ENCODE measurements around the gene CORO2A. TPM values are rescaled to one million over a fixed set of nuclear protein-coding genes. Genes with fewer than 3 reads are reported as not detected.
A peak's percentile ranks its signal among the peaks of the same experiment; 100 is the strongest.
"Not testable (repeated sequence)": the region's sequence is repeated elsewhere in the genome, so short reads cannot be mapped to it uniquely, and the experiment has no call there.

Gene CORO2A
- total RNA-seq, 1 experiment from 2014 or later, result 24.3 TPM

DNA sequence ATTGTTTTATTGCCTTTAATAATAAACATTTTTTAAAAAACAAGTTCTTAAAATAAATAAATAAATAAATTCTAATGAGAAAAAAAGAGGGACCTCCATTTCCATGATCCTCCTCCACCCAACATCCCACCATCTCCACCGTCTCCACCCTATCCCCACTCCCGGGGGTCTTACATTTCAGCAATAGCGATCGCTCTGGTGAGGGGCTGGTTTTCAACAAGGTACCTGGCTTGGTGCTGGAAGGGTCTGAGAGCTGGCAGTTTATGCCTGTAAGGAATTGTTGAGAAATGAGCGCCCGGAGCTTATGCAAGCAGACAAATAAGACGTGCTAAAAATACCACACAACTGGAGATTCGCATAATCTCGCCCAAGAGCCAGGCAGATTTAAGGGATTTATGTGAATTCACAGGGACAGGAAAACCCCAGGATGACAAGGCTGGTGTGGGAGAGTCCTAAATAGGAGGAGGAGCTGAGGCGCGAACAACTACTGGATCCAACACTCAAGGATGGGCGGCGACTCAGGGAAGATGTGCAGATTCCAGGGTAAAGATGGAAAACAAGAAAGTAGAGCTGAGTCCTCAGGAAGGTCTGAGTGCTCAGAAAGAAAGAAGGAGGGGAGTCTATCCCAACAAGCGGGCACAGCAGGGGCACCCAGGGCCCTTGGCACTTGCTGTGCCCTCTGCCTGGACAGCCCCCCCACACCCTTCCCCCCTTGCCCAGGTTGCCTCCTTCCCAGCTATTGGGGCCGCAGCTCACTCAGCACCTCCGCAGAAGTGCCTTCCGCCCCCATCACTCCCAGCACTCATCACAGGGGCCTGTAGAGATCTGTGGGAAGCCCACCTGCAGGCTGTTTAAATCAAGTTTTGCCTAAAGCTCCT, 100.5 kb downstream of the CORO2A start:
- intact Hi-C loops (cut with micrococcal nuclease; ENCODE audit: unreplicated experiment), result no loop called here
- Mint-ChIP-seq H3K36me3 (ENCODE audit: insufficient read depth, unreplicated experiment) (peaks cover 34% of the 10 kb centered on the region), H3K4me1 (ENCODE audit: low read depth, unreplicated experiment) (peaks cover 2% of the 10 kb centered on the region), H3K27me3 (ENCODE audit: unreplicated experiment) (no peaks in the 10 kb centered on the region), H3K9me3 (ENCODE audit: low read depth, unreplicated experiment) (no peaks in the 10 kb centered on the region), H3K4me3 (ENCODE audit: low read depth, unreplicated experiment) (no peak overlapping the region), H3K27ac (ENCODE audit: unreplicated experiment) (no peak overlapping the region)
- no TSS peak for BruUV-seq (replicated peaks)
- CTCF ChIA-PET, result no interaction called here
- TF ChIP-seq, protein P1, sequence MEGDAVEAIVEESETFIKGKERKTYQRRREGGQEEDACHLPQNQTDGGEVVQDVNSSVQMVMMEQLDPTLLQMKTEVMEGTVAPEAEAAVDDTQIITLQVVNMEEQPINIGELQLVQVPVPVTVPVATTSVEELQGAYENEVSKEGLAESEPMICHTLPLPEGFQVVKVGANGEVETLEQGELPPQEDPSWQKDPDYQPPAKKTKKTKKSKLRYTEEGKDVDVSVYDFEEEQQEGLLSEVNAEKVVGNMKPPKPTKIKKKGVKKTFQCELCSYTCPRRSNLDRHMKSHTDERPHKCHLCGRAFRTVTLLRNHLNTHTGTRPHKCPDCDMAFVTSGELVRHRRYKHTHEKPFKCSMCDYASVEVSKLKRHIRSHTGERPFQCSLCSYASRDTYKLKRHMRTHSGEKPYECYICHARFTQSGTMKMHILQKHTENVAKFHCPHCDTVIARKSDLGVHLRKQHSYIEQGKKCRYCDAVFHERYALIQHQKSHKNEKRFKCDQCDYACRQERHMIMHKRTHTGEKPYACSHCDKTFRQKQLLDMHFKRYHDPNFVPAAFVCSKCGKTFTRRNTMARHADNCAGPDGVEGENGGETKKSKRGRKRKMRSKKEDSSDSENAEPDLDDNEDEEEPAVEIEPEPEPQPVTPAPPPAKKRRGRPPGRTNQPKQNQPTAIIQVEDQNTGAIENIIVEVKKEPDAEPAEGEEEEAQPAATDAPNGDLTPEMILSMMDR (IDR thresholded peaks at IDR 0.05; ENCODE audit: unreplicated experiment), result no peak
- DNase-seq, result no peak

- DNase-seq; H3K4me3 Mint-ChIP-seq (ENCODE audit: low read depth, unreplicated experiment); H3K27me3 Mint-ChIP-seq (ENCODE audit: unreplicated experiment); CTCF ChIA-PET; H3K9me3 Mint-ChIP-seq (ENCODE audit: low read depth, unreplicated experiment); BruUV-seq (replicated peaks); H3K27ac Mint-ChIP-seq (ENCODE audit: unreplicated experiment); intact Hi-C loops (cut with micrococcal nuclease; ENCODE audit: unreplicated experiment): not testable (repeated sequence)
- peaks cover 39% of the 10 kb centered on the region for H3K36me3 Mint-ChIP-seq (ENCODE audit: insufficient read depth, unreplicated experiment)
- peaks cover 11% of the 10 kb centered on the region for H3K4me1 Mint-ChIP-seq (ENCODE audit: low read depth, unreplicated experiment)
These were observed 101.8 kb downstream of the CORO2A start for GRCh38 chr9:98090674-98091073.

DNA sequence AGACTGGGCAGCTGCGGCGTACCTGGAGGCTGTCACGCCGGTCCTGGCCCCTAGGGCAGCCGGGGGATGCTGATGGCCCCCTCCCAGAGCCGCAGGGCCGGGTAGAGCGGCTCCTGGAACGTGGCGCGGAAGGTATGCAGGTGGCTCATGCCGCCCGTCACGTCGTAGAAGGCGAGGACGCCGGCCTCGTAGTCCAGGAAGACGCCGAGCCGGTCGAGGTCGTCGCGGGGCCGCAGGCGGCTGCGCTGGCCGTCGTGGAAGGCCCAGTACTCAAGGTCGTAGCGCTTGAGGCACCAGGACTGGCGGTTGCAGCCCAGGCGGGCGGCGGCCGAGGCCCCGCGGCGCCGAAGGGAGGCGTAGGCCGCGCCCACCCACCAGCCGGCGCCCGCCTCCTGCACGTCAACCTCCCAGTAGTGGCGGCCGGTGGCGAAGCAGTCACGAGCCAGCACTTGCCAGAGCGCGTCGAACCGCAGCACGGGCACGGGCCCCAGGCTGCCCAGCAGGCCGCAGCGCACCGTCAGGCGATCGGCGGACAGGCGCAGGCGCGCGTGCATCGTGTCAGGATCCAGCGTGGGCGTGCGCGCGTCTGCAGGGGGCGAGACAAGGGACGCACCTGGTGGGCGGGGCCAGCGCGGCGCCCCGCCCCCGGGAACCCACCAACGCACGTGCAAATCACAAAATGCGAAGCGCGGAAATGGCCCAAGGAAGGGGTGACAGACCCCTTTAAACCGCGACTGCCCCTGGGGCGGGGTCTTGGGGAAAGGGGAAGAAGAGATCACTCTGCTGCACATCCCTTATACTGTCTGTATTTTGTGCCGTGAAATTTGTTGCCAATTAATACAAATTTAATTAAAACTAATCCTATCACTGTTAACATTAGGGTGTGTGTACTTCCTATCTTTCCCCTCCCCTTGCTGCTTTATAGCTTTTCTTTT, 104.8 kb downstream of the CORO2A start:
- TF ChIP-seq, protein P1 (IDR thresholded peaks at IDR 0.05; ENCODE audit: unreplicated experiment), result no peak
- peaks cover 36% of the 10 kb centered on the region for H3K36me3 Mint-ChIP-seq (ENCODE audit: insufficient read depth, unreplicated experiment)
- H3K27ac Mint-ChIP-seq (ENCODE audit: unreplicated experiment), result no peak overlapping the region
- no peak for DNase-seq
- BruUV-seq (replicated peaks), result no TSS peak
- H3K9me3 Mint-ChIP-seq (ENCODE audit: low read depth, unreplicated experiment), result no peaks in the 10 kb centered on the region
- peaks cover 11% of the 10 kb centered on the region for H3K4me1 Mint-ChIP-seq (ENCODE audit: low read depth, unreplicated experiment)
- CTCF ChIA-PET, result no interaction called here
- no peak overlapping the region for H3K4me3 Mint-ChIP-seq (ENCODE audit: low read depth, unreplicated experiment)
- intact Hi-C loops (cut with micrococcal nuclease; ENCODE audit: unreplicated experiment), result no loop called here
- no peaks in the 10 kb centered on the region for H3K27me3 Mint-ChIP-seq (ENCODE audit: unreplicated experiment)

- Mint-ChIP-seq H3K27me3 (ENCODE audit: unreplicated experiment) (no peaks in the 10 kb centered on the region), H3K9me3 (ENCODE audit: low read depth, unreplicated experiment) (no peaks in the 10 kb centered on the region), H3K4me3 (ENCODE audit: low read depth, unreplicated experiment) (no peak overlapping the region), H3K27ac (ENCODE audit: unreplicated experiment) (peak overlapping the region; percentile 74), H3K4me1 (ENCODE audit: low read depth, unreplicated experiment) (peaks cover 17% of the 10 kb centered on the region), H3K36me3 (ENCODE audit: insufficient read depth, unreplicated experiment) (peaks cover 36% of the 10 kb centered on the region)
- CTCF ChIA-PET, result interaction anchor here (0.6 kb wide), 1 partner anchor 1048 kb away, joined by 3 read pairs; no protein-coding TSS in a partner anchor
- BruUV-seq (replicated peaks), result no TSS peak
- intact Hi-C loops (cut with micrococcal nuclease; ENCODE audit: unreplicated experiment), result no loop called here
- no peak for DNase-seq
- TF ChIP-seq, protein P1 (IDR thresholded peaks at IDR 0.05; ENCODE audit: unreplicated experiment), result no peak
These were observed 106.0 kb downstream of the CORO2A start for GRCh38 chr9:98086461-98086860.

Data from Calu3 (cell line).